HG03159 (cell line): ENCODE results near the gene CUEDC1.

Experiments
- ATAC-seq: cut with Tn5 transposase; IDR thresholded peaks from one replicate; pipeline ENCODE4 v1.9.1; 2021; ENCODE audit warnings: mild to moderate bottlenecking, moderate library complexity; ENCODE audit not compliant: unreplicated experiment

The CUEDC1 gene

DNA sequence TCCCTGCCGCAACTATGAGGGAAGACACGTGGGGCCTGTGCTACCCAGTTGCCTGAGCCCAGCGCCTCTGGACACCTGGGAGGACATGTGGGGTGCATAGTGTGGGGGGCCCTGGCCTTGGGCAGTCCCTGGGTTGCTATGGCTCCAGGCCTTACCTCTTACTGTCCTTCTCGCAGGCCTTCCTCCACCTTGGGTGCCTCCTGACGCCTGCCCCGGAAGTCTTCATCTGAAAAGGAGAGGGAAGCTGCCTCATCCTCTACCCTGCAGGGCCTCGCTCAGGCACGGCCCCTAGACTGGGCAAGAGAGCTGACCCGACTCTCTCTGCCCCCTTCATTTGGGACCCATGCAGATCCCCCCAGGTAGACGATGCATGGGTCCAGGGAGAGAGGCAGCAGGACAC is 88.9 kb downstream of the CUEDC1 start:
- ATAC-seq: no peak

DNA sequence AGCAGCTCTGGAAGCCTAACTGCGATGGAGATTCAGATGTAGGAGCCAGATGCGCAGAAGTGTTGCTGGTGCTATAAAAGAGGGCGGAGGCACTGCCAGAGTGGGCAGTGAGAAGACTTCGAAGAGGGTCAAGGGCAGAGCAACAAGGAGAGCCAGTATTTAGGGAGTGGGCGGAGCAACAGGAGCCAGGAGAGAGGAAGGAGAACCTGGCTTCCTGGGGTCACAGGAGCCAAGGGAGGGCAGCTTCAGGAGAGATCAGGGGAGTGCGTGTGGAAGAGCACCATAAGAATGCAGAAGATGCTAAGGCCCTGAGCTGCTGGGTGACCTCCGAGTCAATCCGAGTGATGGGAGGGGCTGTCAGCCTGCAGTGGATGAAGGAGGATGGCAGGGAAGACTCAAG is 90.9 kb downstream of the CUEDC1 start:
- ATAC-seq: no peak

- no peak for ATAC-seq
These were observed 92.2 kb downstream of the CUEDC1 start for GRCh38 chr17:57862694-57863667.

DNA sequence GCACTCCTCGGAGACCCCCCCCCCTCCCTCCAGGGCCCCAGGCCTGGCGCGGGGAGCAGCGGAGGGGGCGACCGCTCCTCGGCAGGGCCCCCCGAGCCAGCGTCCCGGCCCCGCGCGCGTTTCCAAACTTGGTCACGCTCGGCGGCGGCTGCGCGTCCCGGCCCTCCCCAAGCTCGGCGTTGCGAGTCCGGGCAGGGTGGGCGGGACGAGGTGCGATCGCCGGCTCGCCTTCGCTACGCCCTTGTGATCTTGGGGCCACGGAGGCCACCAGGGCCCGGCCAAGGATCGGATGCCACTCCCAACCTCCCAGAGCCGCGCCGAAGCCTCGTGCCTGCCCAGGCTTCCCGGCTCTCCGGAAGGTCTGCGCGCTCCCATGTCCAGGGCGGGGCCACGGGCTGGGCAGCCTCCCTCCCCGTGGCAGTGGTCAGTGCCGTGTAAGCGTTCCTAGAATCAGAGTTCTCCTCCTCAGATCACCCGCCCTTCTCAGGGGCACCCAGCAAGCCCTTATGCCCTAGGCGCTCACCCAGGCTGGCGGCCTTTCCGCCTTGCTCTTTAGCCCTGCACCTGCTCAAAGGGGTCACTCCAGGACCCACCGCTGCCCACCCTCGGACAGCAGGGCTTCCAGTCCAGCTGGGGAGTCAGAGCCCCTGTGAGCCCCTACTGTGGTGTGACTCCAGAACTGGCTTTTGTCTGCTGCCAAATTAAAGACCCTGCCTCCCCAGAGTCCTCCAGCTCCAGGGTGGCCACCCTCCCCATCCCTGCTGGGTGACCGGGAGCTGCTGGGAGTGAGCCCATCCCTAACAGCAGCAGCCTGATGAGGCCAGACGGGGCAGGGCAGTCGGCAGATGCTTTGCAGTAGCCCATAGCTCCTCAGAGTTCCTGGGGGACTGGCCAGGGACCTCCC is 93.2 kb downstream of the CUEDC1 start:
- ATAC-seq: no peak

- ATAC-seq: no peak
These were observed 94.0 kb downstream of the CUEDC1 start for GRCh38 chr17:57861000-57861789.

GRCh38 chr17:57860414-57860999 is 94.7 kb downstream of the CUEDC1 start:
- no peak for ATAC-seq

- no peak for ATAC-seq
These were observed 95.4 kb downstream of the CUEDC1 start for GRCh38 chr17:57859601-57860413.

DNA sequence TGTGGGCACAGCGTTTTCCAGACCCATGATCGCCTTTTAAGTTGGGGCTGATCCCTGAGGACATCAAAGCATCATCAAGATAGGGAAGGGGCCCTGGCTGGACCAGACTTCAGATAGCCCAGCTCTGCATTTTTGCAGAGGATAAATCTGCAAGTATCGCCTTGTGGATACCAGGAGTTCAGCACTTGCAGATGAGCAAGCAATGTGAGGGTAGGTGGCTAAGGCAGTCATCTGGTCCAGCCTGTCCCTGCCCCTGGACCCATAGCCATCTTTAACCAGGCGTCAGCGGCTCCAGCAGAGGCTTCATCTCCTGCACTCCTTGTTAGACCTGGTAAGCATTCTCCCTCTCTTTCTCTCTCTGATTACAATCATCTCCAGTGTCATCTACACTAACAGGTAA is 96.4 kb downstream of the CUEDC1 start:
- ATAC-seq: no peak

DNA sequence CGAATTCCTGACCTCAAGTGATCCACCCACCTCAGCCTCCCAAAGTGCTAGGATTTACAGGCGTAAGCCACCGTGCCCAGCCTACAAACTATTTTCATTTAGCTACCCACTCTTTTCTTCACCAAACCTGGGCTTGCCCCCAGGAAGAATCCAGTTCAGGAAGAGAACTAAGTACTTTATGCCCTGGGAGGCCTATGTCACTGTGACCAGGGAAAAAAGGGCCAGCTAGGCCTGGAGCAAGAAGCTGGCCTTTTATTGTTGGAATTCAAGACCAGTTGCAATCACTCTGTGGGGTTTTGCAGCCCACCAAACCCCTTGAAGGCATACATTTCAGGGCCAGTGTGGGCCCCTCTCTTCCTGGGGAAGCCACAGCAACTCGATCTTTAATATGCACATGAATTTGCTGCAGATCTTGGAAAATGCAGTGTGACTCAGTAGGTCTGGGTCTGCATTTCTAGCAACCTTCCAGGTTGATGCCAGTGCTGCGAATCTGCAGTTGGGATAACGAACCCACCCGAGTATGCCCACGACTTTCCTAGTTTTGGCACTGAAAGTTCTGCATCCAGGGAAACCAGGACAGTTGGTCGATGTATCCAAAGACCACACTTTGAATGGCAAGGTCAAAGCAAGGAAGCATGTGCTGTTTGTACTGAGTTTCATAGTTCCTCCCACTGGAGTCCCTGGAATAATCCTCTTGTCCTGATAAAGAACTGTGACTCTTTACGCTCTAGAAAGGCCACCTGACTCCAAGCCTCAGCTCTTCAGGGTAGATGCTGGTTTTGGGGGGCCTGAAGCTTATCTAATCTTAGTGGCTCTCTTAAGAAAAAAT is 98.2 kb downstream of the CUEDC1 start:
- no peak for ATAC-seq

GRCh38 chr17:57855391-57856035 is 99.7 kb downstream of the CUEDC1 start:
- no peak for ATAC-seq

DNA sequence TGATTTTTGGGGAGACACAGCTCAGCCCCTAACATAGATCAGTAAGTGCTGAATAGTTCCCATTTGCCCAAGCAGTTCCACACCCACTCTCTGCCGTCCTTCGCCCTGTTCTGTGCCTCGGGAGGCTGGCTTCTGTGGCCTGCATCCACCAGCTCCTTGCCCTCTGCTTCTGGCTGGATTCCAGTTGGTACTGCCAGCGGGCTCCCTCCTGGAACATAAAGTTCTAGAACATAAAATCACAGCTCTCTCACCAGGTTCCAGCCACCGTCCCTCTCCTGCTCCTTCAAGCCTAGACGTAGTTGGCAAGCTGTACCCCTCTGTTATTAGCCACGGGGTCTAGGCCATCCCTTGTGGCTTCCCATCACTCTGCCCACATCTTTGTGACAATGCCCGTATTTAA is 101.5 kb downstream of the CUEDC1 start:
- no peak for ATAC-seq

- no peak for ATAC-seq
These were observed 102.3 kb downstream of the CUEDC1 start for GRCh38 chr17:57852955-57853328.

DNA sequence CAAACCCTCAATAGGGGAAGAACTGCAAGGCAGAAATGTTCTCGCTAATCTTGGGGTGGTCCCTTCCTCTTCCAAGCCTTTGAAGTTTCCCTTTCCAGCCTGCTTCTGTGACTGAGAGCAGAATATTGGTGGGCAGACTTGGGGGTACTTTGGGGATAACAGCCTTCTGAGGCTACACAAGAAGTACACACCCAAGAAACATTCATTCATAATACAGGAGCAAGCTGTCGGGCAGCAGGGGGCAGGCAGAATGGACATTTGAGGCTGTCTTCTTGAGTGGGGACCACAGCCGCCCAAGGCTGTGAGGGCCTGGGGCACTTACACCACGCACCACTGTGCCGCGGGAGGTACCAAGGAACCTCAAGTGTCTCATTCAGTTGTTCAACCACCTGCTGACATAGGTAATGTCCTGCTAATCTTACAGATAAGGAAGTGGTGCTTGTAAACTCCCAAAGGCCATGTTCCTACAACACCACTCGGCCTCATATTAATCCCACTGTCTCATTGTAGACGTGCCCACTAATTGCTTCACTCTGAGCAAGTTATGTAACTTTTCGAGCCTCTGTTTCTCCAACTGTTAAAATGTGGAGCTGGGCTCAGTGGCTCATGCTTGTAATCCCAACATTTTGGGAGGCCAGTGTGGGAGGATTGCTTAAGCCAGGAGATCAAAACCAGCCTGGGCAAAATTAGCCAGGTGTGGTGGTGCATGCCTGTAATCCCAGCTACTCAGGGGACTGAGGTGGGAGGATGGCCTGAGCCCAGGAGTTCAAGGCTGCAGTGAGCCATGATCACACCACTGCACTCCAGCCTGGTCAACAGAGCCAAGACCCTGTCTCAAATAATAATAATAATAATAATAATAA is 102.9 kb downstream of the CUEDC1 start:
- no peak for ATAC-seq

- ATAC-seq: peak; percentile 93
These were observed 105.1 kb downstream of the CUEDC1 start, which contains the start of gene MRPS23 for GRCh38 chr17:57849874-57850754. Gene MRPS23, minus strand, starts transcription at chr17:57850044. Its CDS starts 34 bp downstream, at chr17:57850010.

DNA sequence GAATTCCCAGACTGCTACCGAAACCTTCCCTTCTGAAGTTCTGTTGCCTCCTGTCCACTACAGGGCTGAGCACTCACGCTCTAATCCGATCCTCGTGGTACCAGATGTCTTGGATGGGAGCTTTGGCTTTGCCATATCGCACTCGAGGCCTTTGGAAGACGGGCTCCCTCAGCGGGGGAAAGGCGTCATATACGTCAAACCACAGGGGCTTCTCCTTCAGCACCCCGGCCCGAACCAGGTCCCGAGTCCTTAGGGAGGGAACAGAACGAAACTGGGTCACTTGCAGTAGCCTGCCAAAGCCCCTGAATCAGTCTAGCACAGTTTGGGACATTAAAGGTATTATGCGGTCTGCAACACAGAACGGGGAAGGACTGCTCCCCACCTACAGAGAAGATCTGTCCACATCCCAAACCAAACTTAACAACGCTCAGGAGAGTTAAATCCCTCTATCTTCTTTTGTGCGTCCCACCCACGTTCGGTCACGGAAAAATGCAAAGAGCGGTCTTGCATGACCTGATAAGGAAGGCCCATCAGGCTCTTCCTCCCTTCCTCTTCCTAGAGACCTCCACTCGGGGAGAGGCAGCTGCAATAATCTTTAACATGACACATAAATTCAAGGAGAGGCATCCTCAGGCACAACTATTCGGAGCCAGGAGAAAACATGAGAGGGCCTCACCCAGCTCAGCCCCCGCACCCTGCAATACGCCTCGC is 105.9 kb downstream of the CUEDC1 start:
- no peak for ATAC-seq
